Measurements from ENCODE around the gene PCCB. TPM values are rescaled to one million over a fixed set of nuclear protein-coding genes. Genes with fewer than 3 reads are reported as not detected.

PCCB gene
- total and polyA plus RNA-seq, 2 of the 8 experiments (the other 6 are each of a cell fraction or from before 2014, with no cell fraction given): 56.7 to 84.4 TPM

DNA sequence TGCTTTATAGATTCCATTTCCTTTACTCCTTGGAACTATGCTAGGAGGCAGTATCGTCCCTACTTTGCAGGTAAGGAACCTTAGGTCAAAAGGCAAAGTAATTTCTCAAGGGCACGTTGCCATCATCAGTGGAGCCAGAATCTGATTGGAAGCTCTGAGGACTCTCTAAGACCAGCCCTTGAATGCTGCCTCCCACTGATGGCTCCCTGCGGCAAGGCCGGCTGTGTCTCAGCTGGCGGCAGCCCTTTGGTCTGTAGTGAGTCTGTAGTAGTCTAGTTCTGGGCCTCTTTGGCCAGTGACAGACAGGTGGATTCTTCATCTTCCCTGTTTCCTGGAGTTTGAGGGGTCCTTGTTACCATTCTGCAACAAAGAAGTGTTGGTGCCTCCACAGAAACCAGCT, 76.2 kb downstream of the PCCB start (continued):
- TF ChIP-seq EZH2 (IDR thresholded peaks at IDR 0.05; ENCODE audit: low read depth, low read length, severe bottlenecking): no peak
